HCT116 (cell line): ENCODE results near the gene FHIT. TPM values are rescaled to one million over a fixed set of nuclear protein-coding genes. Genes with fewer than 3 reads are reported as not detected.

Source experiments
- ATAC-seq: fragments of 200-7000 bp; cut with Tn5 transposase; 2 replicates; pipeline ENCODE4 v1.9.1; 2020; ENCODE audit warnings: mild to moderate bottlenecking, moderate library complexity
- BruUV-seq: library from RNA; stranded (reverse); fragments of 400-500 nt; replicated peaks from 2 replicates; lab custom pipeline; 2021; lab: Mats Ljungman, UMichigan
- CTCF ChIA-PET: fragments of 300-600 bp; sonication (Branson Sonifier 250); formaldehyde crosslinking; loops from one replicate; lab custom pipeline; 2021; ENCODE audit warnings: antibody characterized with exemption; lab: Charles Lee
- POLR2A ChIA-PET: fragments of 300-600, 350-600 bp; sonication (Branson Sonifier 250); formaldehyde crosslinking; loops from one replicate; lab custom pipeline; 2021; ENCODE audit warnings: antibody characterized with exemption; lab: Charles Lee
- RAD21 ChIA-PET, 2 experiments: fragments of 300-600 bp; sonication (Branson Sonifier 250); formaldehyde crosslinking; loops; one replicate each; lab custom pipeline; 2023; ENCODE audit warnings: low total read pairs in 2 of 2; ENCODE audit not compliant: uncharacterized antibody in 2 of 2, unreplicated experiment in 2 of 2, low non-redundant PET in 1 of 2; lab: Charles Lee
- DNase-seq: peaks from one replicate; pipeline ENCODE4 v3.0.0-alpha.2; 2010; ENCODE audit warnings: low read depth, low spot score
- H2AFZ ChIP-seq: fragments of 200-600 bp; shearing (Covaris generic), sonication (generic); 2 replicates; pipeline ENCODE4 v1.6.1; 2017; ENCODE audit warnings: low read depth, mixed run types, mixed read lengths, antibody characterized with exemption, low read length; ENCODE audit not compliant: poor library complexity, severe bottlenecking
- H3K27ac ChIP-seq: 2 replicates; pipeline ENCODE4 v1.5.1; 2012; ENCODE audit warnings: low read depth, low read length
- H3K27me3 ChIP-seq: fragments of 200-600 bp; sonication (generic); 2 replicates; pipeline ENCODE4 v1.6.1; 2016; ENCODE audit warnings: mixed run types, low read length, mixed read lengths; ENCODE audit not compliant: insufficient read depth
- H3K36me3 ChIP-seq, 2 experiments: fragments of 200-500 bp in 1 of 2; fragments of 200-600 bp in 1 of 2; sonication (Bioruptor generic) in 1 of 2; sonication (generic) in 1 of 2; 2 replicates each; pipeline versions ENCODE4 v1.5.1 to v1.6.1; 2014 to 2016; ENCODE audit warnings: low read length in 2 of 2, inconsistent platforms in 1 of 2, mixed read lengths in 1 of 2, mixed run types in 1 of 2; ENCODE audit not compliant: insufficient read depth in 2 of 2, control insufficient read depth in 1 of 2
- H3K4me1 ChIP-seq, 2 experiments: fragments of 200-600 bp in 1 of 2; sonication (generic) in 1 of 2; 2 replicates each; pipeline versions ENCODE4 v1.5.1 to v1.6.1; 2012 to 2017; ENCODE audit warnings: low read length in 2 of 2, inconsistent platforms in 1 of 2, mild to moderate bottlenecking in 1 of 2, mixed read lengths in 1 of 2, mixed run types in 1 of 2, moderate library complexity in 1 of 2; ENCODE audit not compliant: insufficient read depth in 2 of 2, control insufficient read depth in 1 of 2
- H3K4me2 ChIP-seq: fragments of 200-600 bp; sonication (generic); 2 replicates; pipeline ENCODE4 v1.6.1; 2017; ENCODE audit warnings: mixed run types, low read length, mixed read lengths
- H3K4me3 ChIP-seq, 2 experiments: fragments of 200-600 bp in 1 of 2; sonication (generic) in 1 of 2; replicated peaks in 1 of 2; 2 replicates each; pipeline ENCODE4 v1.5.1; 2011 to 2016; ENCODE audit warnings: low read length in 2 of 2, control low read depth in 1 of 2, low read depth in 1 of 2, mild to moderate bottlenecking in 1 of 2, mixed read lengths in 1 of 2, mixed run types in 1 of 2
- H3K79me2 ChIP-seq: fragments of 200-600 bp; sonication (generic); 2 replicates; pipeline ENCODE4 v1.6.1; 2017; ENCODE audit warnings: mild to moderate bottlenecking, mixed run types, low read length, moderate library complexity, mixed read lengths; ENCODE audit not compliant: insufficient read depth
- H3K9ac ChIP-seq: fragments of 200-600 bp; sonication (generic); 2 replicates; pipeline ENCODE4 v1.6.1; 2016; ENCODE audit warnings: low read length, mixed read lengths
- H3K9me2 ChIP-seq: fragments of 200-600 bp; sonication (generic), shearing (Covaris generic); 2 replicates; pipeline ENCODE4 v1.6.1; 2017; ENCODE audit warnings: mixed run types, mild to moderate bottlenecking, moderate library complexity; ENCODE audit not compliant: insufficient read depth
- H3K9me3 ChIP-seq, 2 experiments: fragments of 200-500 bp in 1 of 2; fragments of 200-600 bp in 1 of 2; sonication (Bioruptor generic) in 1 of 2; sonication (generic) in 1 of 2; 2 replicates each; pipeline ENCODE4 v1.6.1; 2014 to 2017; ENCODE audit warnings: low read length in 2 of 2, mixed read lengths in 2 of 2, inconsistent platforms in 1 of 2, low read depth in 1 of 2, mild to moderate bottlenecking in 1 of 2, mixed run types in 1 of 2, moderate library complexity in 1 of 2; ENCODE audit not compliant: control insufficient read depth in 1 of 2, insufficient read depth in 1 of 2
- H4K20me1 ChIP-seq: fragments of 200-600 bp; sonication (generic), shearing (Covaris generic); 2 replicates; pipeline ENCODE4 v1.6.1; 2017; ENCODE audit warnings: mixed run types, mild to moderate bottlenecking, moderate library complexity; ENCODE audit not compliant: insufficient read depth
- CEBPB ChIP-seq: IDR thresholded peaks from 2 replicates; pipeline ENCODE4 v1.6.1; 2012; ENCODE audit warnings: low read depth
- EGR1 ChIP-seq: IDR thresholded peaks from 2 replicates; pipeline ENCODE4 v1.6.1; 2012; ENCODE audit warnings: low read depth
- EZH2phosphoT487 ChIP-seq: fragments of 200-600 bp; IDR thresholded peaks from 2 replicates; pipeline ENCODE4 v1.6.1; 2018; ENCODE audit warnings: antibody characterized with exemption, borderline replicate concordance
- FOSL1 ChIP-seq: IDR thresholded peaks from 2 replicates; pipeline ENCODE4 v1.6.1; 2012; ENCODE audit warnings: low read depth
- JUND ChIP-seq: IDR thresholded peaks from 2 replicates; pipeline ENCODE4 v1.6.1; 2012
- POLR2A ChIP-seq: IDR thresholded peaks from 2 replicates; pipeline ENCODE4 v1.7.0; 2011; ENCODE audit warnings: borderline replicate concordance; ENCODE audit not compliant: insufficient read depth, insufficient read length; ENCODE audit errors: extremely low read depth
- TCF7L2 ChIP-seq: IDR thresholded peaks from 2 replicates; pipeline ENCODE4 v1.7.0; 2011; ENCODE audit warnings: borderline replicate concordance, inconsistent platforms; ENCODE audit not compliant: insufficient read depth, insufficient read length; ENCODE audit errors: extremely low read depth
- YY1 ChIP-seq: IDR thresholded peaks from 2 replicates; pipeline ENCODE4 v1.6.1; 2011; ENCODE audit warnings: low read length, low read depth, moderate library complexity, mild to moderate bottlenecking; ENCODE audit not compliant: insufficient replicate concordance; ENCODE audit errors: extremely low read depth
- ZFX ChIP-seq: fragments of 450-650 bp; IDR thresholded peaks from 2 replicates; pipeline ENCODE4 v1.6.1; 2017
- intact Hi-C: fragments of 100-400 bp; cut with micrococcal nuclease; formaldehyde crosslinking; loops from 2 replicates; pipeline ENCODE4 v1.10.0; 2022
- total RNA-seq: library from RNA; stranded (reverse); gene quantifications from one replicate; pipeline ENCODE4 v1.2.1, GENCODE V29; 2021; ENCODE audit not compliant: unreplicated experiment
- TF ChIP-seq, protein P1 (sequence below): IDR thresholded peaks from 2 replicates; pipeline ENCODE4 v1.6.1; 2012
- TF ChIP-seq, protein P2 (sequence below): IDR thresholded peaks from 2 replicates; pipeline ENCODE4 v1.6.1; 2011; ENCODE audit warnings: mild to moderate bottlenecking, low read length, moderate library complexity; ENCODE audit not compliant: insufficient replicate concordance; ENCODE audit errors: extremely low read depth
- TF ChIP-seq, protein P3 (sequence below): IDR thresholded peaks from 2 replicates; pipeline ENCODE4 v1.6.1; 2012; ENCODE audit warnings: low read depth

The FHIT gene
- total RNA-seq, 1 experiment from 2014 or later, result 20.1 TPM

DNA sequence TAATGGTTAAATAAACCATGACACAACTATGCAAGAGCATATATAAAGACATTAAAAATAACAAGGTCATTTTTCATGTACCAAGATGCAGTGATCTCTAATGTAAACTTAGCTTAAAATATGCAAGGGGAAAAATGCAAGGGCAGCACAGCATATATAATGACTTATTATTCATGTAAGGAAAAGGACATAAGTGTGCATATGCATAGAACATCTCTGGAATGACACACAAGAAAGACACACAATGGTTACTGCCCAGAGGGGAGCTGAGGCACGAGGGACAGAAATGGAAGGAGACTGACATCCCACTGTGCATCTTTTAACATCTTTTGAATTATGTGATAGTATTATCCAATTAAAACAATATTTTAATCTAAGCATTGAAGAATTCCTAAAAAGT, 79.0 kb downstream of the FHIT start (continued):
- TF ChIP-seq, protein P1, sequence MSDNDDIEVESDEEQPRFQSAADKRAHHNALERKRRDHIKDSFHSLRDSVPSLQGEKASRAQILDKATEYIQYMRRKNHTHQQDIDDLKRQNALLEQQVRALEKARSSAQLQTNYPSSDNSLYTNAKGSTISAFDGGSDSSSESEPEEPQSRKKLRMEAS, result no peak

DNA sequence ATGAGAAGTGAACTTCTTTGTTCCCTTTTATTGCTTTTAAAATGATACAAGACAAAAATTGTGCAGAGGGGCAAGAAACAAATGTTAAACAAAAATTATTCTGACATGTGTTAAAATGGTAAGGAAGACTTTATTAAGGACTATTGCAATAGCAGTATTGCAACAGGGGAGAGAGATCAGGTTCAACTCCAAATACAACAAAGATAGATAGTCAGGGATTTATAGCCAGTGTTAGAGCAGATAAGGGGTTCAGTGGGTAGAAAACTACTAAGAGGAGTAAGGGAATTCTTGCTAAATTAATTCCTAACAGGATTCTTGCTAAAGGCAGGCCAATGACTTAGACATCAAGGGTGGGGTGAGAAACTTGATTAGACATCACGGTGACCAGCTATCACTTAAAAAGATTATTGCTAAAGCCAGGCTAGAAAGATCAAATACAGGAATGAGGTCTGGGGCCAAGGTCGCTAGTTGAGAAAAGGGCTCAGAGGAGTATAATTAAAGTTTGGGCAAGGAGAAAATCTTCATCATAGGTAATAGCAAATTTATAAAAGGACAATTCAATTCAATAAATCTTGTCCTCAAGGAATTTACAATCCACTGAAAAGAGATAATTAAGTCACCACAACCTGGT, 81.5 kb downstream of the FHIT start:
- intact Hi-C loops, result no loop called here
- POLR2A ChIA-PET, result no interaction called here
- CTCF ChIA-PET, result no interaction called here

More for the DNA sequence above, 81.5 kb downstream of the FHIT start:
- no peak overlapping the region for H3K27ac ChIP-seq
- peaks cover 0 to 8% of the 10 kb centered on the region in 2 experiments; a peak in 2 of 4 replicates for H3K4me1 ChIP-seq
- no peaks in the 10 kb centered on the region for H3K27me3 ChIP-seq
- H3K36me3 ChIP-seq, result no peaks in the 10 kb centered on the region
- RAD21 ChIA-PET, result no interaction called here
- no TSS peak for BruUV-seq
- H3K79me2 ChIP-seq, result no peaks in the 10 kb centered on the region
- no peak overlapping the region for H3K4me2 ChIP-seq
- no peak overlapping the region for H3K9ac ChIP-seq
- no peak for DNase-seq
- TF ChIP-seq, protein P2, sequence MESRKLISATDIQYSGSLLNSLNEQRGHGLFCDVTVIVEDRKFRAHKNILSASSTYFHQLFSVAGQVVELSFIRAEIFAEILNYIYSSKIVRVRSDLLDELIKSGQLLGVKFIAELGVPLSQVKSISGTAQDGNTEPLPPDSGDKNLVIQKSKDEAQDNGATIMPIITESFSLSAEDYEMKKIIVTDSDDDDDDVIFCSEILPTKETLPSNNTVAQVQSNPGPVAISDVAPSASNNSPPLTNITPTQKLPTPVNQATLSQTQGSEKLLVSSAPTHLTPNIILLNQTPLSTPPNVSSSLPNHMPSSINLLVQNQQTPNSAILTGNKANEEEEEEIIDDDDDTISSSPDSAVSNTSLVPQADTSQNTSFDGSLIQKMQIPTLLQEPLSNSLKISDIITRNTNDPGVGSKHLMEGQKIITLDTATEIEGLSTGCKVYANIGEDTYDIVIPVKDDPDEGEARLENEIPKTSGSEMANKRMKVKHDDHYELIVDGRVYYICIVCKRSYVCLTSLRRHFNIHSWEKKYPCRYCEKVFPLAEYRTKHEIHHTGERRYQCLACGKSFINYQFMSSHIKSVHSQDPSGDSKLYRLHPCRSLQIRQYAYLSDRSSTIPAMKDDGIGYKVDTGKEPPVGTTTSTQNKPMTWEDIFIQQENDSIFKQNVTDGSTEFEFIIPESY, result no peak
- TF ChIP-seq EZH2phosphoT487 (no peak), TCF7L2 (no peak), CEBPB (no peak), POLR2A (no peak), JUND (no peak), YY1 (no peak), ZFX (no peak), EGR1 (no peak), FOSL1 (no peak)
- TF ChIP-seq, protein P3, sequence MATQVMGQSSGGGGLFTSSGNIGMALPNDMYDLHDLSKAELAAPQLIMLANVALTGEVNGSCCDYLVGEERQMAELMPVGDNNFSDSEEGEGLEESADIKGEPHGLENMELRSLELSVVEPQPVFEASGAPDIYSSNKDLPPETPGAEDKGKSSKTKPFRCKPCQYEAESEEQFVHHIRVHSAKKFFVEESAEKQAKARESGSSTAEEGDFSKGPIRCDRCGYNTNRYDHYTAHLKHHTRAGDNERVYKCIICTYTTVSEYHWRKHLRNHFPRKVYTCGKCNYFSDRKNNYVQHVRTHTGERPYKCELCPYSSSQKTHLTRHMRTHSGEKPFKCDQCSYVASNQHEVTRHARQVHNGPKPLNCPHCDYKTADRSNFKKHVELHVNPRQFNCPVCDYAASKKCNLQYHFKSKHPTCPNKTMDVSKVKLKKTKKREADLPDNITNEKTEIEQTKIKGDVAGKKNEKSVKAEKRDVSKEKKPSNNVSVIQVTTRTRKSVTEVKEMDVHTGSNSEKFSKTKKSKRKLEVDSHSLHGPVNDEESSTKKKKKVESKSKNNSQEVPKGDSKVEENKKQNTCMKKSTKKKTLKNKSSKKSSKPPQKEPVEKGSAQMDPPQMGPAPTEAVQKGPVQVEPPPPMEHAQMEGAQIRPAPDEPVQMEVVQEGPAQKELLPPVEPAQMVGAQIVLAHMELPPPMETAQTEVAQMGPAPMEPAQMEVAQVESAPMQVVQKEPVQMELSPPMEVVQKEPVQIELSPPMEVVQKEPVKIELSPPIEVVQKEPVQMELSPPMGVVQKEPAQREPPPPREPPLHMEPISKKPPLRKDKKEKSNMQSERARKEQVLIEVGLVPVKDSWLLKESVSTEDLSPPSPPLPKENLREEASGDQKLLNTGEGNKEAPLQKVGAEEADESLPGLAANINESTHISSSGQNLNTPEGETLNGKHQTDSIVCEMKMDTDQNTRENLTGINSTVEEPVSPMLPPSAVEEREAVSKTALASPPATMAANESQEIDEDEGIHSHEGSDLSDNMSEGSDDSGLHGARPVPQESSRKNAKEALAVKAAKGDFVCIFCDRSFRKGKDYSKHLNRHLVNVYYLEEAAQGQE, result no peak
- no peaks in the 10 kb centered on the region for H3K9me2 ChIP-seq
- H3K4me3 ChIP-seq, result no peak overlapping the region
- no peak for ATAC-seq
- no peaks in the 10 kb centered on the region for H4K20me1 ChIP-seq
- no peak overlapping the region for H2AFZ ChIP-seq
- H3K9me3 ChIP-seq, result no peaks in the 10 kb centered on the region
